Left kidney (tissue), 2 donors: ENCODE measurements around the gene STAG1. TPM values are rescaled to one million over a fixed set of nuclear protein-coding genes. Genes with fewer than 3 reads are reported as not detected.
"Not testable (repeated sequence)": the region's sequence is repeated elsewhere in the genome, so short reads cannot be mapped to it uniquely, and the experiment has no call there.

Experiments
- DNase-seq: peaks from one replicate; pipeline ENCODE4 v3.0.0-alpha.2; 2013
- polyA plus RNA-seq: library from polyadenylated mRNA; unstranded; fragments of 120-200 nt; gene quantifications from one replicate; pipeline ENCODE4 v1.2.1, GENCODE V29; 2013; ENCODE audit not compliant: insufficient read length

STAG1 gene
- polyA plus RNA-seq, 1 donor, result 59.1 TPM

DNA sequence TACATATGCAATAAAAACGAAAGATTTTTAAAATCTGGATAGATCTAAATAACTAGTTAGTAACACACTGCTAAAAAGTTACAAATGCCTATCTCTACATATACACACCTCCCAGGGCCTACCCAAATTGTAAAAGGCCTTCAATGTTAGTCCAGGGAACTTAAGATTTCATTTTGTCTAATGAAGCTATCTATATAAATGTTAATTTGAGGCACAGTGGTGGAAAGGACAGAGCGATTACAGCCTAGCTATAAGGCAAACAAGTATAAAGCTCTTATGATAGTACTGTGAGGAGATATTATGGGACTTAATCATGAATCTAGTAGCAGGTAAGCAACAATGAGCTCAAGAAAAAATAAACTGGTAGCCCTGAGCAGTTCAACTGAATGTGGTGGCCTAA, 101.7 kb downstream of the STAG1 start:
- no peak for DNase-seq

DNA sequence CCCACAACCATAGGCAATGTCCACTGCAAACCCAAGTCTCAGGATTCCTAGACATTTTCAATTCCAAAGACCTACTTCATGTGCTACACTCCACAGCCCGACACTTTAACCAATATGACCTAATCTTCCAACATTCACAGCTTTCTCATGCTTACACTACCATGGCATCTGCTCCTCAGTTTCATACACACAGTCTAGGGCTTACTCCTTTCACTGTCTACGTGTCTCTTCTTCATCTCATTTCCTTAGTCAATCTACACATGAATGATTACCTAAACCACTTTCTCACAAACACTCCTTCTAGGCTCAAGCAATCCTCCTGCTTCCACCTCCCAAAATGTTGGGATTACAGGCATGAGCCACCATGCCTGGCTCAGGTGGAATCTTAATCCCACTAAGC, 106.3 kb downstream of the STAG1 start:
- DNase-seq, result no peak

DNA sequence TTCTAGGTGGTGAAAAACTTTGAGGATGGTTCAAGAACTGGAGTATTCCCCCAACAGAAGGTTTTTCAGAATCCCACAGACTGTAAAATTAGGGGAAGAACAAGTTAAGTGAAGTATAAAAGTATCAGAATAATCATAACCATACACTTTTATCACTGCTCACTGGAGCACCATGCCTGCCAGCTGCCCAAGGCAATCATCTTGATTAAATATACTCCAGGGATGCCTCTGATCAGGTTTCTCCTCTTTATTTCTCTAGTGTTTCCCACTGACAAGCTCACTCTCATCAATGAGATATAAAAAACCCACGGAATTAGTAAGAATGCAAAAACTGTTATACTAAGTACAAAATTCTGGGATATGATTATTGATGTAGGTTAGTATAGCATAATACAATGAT, 108.0 kb downstream of the STAG1 start:
- no peak for DNase-seq

DNA sequence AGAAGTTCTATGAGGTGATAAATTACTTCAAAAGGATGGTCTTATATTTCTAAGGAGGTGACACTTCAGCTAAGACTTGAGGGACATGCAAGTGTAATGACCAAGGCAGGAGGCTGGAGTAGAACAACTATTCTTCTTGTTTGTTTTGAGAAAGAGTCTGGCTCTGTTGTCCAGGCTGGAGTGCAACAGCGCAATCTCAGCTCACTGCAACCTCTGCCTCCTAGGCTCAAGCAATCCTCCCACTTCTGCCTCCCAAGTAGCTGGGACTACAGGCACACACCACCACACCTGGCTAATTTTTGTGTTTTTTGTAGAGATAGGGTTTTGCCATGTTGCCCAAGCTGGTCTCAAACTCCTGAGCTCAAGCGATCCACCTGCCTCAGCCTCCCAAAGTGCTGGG, 108.8 kb downstream of the STAG1 start:
- not testable (repeated sequence) for DNase-seq

DNA sequence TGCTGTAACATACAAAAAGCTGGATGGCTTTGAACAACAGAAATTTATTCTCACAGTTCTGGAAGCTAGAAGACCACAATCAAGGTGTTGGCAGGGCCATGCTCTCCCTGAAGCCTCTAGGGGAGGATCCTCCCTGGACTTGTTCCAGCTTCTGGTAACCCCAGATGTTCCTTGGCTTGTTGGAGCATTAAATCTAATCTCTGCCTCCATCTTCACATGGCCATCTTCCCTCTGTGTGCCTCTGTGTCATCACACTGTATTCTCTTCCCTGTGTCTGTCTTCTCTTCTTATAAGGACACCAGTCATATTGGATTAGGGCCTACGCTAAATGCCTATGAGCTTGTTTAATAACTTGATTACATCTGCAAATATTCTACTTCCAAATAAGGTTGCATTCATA, 109.5 kb downstream of the STAG1 start:
- no peak for DNase-seq

DNA sequence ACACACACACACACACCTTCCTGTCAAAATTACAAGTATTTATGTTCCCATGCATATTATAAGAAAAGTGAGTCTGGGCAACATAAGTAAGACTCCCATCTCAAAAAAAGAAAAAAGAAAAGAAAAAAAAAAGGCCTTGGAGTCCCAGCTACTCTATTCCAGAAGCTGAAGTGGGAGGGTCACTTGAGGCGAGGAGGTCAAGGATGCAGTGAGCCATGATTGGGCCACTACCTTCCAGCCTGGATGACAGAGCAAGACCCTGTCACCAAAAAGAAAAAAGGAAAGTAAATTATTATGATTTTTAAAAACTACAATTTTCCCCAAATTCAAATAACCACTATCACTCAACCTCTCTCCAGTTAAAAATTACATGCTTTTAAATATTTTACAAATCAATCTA, 113.1 kb downstream of the STAG1 start:
- DNase-seq, result no peak

DNA sequence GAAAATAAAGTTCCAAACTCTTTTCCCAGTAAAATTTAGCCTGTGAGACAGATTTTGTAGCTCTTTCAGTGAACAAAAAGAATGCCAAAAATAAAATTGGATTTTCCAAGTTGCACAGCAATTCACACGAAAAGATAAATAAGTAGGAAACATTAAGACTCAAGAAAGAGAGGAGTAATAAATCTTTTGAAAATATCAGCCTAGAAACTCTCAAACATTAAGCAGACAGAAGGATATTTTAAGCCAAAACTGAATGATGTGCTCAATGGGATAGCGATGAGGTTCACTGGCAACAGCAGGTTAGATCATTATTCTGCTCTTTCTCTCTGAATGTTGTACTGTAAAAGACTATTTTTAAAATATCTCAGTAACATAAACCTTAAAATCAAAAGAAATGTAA, 115.0 kb downstream of the STAG1 start:
- no peak for DNase-seq

DNA sequence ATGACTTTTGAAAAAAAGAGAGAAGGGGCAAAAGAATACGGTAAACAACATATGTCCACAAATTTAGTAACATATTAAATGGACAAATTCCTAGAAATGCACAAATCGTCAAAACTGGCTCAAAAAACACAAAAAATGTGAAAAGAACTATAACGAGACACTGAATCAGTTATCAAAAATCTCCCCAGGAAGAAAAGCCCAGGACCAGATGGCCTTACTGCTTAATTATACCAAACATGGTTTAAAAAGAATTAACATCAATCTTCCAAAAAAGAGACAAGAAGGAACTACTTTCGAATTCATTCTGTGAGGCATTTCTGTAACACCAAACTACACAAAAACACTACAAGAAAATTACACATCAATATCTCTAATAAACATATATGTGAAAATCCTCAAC, 117.4 kb downstream of the STAG1 start:
- DNase-seq, result no peak

DNA sequence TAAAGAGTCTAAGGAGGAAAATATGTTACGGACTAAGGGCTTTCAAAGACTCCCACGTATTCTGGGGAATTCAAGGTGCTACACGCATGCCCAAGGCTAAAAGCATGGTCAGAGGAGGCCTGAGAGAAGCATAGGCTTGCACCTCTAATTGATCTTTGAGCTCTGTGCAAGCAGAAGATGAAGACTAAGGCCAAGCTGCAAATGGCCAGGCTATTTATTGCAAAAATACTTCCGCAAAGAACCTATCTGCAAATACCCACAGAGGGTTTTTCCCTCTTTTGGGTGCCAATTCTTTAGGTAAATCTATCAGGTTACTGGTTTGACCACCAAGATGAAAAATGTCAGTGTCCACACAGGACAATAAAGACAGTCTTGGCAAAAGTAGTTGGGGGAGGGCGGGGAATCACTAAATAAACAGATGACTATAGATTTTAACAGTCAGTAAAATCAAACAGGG, 119.5 kb downstream of the STAG1 start:
- no peak for DNase-seq

DNA sequence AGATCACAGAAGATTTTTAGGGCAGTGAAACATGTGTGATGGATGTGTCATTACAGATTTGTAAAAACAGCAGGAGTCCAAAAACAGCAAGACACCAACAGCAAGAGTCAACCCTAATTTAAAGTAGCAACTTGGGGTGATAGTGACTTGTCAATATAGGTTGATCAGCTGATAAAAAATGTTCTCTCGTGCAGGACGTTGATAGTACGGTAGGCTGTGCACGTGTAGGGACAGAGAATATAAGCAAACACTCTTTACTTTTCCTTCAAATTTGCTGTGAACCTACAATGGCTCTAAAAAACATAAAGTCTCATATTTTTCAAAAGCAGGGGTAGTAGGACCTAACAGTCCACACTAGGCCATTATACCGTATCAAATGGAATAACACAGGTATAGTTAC, 120.8 kb downstream of the STAG1 start:
- no peak for DNase-seq

DNA sequence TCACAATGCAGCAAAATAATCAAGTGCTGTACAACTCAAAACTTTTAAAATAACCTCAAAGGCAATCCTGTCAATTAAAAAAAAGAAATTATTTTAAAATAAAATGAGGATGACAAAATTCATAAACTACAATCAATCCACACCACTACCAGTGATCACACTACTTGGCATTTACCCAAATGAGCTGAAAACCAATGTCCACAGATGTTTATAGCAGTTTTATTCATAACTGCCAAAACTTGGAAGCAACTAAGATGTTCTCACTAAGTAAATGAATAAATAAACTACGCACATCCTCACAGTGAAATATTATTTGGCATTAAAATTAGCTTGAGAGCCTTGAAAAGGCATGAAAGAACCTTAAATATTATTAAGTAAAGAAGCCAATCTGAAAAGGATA, 121.3 kb downstream of the STAG1 start:
- no peak for DNase-seq

DNA sequence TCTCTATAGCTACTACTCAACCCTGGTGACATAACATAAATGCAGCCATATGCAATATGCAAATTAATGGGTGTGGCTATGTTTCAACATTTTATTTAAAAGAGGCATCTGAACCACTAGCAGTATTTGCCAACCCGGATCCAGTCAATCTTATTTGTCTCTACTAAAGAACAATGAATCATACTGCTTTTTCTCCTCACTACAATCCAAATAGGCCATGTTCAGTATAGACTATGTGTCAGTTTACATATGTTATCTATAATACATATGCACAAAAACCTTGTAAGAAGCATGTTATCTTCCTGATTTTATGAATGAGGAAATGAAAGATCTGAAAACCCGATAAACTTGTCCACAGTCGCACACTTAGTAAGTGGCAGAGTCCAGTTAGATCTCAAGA, 125.7 kb downstream of the STAG1 start:
- DNase-seq, result no peak

DNA sequence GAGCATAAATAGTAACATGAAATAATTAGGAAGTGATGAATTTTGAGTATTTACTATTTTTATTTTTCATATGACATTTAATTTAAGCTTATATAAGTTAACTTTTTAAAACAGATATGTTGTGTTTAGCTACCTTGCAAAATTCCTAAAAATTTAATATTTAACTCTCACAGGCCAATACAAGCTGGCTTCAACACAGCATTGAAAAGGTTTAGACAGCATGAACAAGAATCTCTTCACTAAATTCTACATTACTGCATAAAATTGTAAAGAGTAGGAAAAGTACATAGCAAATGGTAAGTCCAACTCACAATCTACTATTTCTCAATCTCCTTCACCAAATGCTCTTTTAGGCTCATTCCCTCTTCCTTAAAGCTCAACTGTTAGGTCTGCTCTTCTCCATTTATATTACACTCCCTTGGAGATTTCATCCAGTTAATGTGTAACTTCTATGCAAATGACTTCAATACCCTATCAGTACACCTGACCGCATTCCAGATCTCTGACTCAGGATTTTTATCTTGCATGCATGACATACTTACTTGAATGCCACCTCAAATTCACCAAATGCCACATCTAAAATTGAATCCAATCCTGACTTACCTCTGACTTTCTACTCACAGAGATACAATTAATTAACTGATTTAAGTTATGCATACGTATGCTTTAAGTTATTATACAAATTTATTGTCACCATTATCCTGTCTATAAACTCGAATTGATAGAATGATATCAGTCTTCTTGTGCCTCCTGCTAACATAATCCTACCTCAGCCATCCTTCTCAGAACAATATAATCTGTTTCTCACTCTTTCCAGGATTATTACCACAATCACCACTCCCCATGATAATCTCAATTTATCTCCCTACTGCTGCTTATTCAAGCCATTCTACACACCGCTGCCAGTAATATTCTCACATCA, 127.0 kb downstream of the STAG1 start:
- peak; percentile 74 for DNase-seq

DNA sequence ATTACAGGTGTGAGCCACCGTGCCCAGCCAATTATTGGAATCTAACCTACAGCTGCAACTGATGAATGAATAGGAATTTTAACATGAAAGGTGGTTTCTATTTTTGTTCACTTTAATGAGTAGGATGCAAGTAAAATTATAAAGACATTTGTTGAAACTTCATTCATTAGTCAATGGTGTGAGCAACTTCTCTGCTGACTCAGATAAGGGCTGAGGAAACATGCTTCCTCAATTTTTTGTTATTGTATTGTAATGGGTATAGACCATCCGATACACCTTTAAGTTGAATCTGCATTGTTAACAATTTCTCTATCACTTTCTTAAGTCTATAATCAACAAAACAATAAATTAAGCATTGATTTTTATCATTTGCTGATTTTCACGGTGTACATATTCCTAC, 127.8 kb downstream of the STAG1 start:
- DNase-seq, result no peak

DNA sequence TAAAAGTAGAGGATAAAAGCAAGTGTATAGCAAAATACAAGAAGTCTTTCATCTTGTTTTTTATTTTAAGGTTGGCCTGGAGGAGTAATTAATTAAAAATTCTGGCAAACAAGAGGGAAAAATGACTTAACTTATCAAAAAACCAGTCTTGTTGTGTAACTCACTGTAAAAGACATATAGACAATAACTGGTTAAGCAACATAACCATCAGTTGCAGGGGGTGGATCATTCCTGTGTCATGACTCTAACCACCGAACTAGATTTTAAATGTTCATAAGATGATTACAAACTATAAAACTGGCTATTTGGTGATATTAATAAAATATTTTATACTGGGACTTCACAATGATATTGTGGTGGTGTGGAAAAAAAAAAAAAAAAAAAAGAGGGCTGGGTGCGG, 130.6 kb downstream of the STAG1 start:
- DNase-seq, result no peak

DNA sequence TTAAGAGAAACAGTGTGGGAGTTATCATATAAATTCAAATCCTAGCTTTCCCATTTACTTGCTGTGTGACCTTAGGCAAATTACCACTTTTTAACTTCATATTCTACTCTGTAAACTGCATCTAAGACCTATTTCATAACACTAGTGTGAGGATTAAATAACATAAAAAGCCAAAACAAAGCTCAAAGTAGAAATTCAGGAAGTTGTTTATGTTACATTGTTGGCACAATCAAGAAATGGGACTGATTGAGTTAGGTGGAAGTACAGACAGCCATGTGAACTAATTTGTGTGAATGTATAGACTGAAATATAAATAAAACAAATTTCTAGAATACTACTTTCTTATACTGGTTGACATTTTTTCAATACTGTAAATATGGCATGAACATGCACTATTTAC, 131.7 kb downstream of the STAG1 start:
- DNase-seq, result no peak

DNA sequence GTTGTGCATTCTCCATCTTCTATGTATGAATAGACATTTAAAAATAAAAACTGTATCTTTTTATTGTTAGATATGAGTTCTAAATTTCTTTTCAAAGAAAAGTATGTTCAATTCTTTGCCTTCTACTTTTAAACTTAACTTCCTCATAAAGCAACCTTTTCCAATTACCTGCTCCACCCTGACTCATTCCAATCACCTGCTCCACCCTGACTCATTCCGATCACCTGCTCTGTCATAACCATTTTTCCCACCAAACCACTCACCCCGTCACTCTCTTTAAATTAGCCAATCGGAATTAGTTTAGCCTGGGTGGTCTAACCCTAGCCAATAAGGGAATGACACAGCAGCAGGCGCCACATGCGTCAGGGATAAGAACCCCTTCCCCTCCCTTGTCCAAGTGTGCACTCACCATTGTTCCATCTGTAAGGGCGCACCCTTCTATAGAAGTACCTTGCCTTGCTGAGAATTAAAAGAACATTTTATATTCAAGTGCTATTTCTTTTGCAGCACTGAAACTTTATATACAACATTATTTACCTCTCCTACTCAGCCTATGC, 134.1 kb downstream of the STAG1 start:
- not testable (repeated sequence) for DNase-seq

DNA sequence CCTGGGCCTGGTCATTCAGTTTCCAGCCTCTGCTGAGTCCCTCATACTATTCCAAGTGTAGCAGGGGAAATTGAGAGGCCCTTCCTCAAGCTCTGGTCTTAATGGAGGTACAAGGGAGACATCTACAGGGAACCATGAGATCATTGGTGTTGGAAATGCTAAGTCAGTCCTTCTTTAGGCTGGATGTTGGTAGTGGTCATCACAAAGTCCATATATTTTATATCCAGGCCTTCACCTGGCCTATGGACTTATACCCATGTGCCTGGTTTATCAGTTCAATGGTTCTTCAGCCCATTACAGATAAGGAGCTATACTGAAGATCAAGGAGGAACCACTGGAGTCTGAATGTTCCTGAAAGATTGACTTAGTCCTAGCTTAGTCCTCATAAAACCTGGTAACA, 135.0 kb downstream of the STAG1 start:
- no peak for DNase-seq

DNA sequence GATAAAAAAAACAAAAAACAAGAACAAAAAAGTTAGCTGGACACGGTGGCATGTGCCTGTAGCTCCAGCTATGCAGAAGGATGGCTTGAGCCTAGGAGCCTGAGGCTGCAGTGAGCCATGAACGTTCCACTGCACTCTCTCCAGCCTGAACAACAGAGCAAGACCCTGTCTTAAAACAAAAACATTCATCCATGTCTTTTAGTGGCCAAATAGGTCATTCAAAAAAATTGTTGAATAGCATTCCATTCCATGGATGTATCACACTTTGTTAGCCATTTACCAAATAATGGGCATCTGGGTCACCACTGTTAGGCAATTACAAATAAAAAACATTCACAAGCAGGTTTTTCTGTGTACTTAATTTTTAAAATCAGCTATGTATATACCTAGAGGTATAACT, 139.7 kb downstream of the STAG1 start:
- no peak for DNase-seq

DNA sequence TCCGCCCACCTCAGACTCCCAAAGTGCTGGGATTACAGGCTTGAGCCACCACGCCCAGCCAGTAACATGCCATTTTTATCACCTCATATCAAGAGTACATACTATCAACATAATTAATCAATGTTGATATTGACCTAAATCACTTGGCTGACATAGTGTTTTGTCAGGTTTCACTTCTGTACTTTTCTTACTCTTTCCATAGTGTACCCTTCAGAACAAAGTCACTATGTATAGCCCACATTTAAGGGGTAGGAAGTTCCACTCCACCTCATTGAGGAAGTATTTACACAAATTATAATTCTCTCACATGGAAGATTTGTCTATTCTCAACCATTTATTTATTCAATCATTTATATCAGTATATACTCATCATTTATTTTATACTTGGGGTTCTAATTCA, 145.2 kb downstream of the STAG1 start:
- DNase-seq, result no peak

DNA sequence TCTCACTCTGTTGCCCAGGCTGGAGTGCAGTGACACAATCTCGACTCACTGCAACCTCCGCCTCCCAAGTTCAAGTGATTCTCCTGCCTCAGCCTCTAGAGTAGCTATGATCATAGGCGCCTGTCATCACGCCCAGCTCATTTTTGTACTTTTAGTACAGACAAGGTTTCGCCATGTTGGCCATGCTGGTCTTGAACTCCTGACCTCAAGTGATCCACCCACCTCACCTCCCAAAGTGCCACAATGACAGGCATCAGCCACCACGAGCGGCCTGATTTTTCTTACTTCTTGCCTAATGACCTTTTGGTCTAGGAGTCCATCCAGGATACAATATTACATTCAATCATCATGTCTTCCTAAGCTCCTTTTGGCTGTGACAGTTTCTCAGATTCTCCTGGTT, 146.0 kb downstream of the STAG1 start:
- not testable (repeated sequence) for DNase-seq

DNA sequence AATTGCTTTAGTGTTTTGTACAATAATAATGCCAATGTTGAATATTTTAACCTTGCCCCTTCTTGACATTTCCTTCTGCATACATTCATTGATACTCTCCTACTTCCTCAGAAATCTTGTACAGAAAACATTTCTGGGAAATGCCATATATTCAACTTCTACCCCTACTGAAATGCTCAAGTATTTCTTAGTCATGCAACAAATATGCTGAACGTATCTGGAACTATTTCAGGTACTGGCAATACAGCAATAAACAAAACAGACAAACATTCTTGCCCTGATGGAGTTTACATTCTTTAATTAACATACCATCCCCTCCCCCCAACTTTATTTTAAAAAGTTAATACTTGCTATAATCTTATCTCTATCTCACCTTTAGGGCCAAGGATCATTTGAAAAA, 147.2 kb downstream of the STAG1 start:
- DNase-seq, result no peak

DNA sequence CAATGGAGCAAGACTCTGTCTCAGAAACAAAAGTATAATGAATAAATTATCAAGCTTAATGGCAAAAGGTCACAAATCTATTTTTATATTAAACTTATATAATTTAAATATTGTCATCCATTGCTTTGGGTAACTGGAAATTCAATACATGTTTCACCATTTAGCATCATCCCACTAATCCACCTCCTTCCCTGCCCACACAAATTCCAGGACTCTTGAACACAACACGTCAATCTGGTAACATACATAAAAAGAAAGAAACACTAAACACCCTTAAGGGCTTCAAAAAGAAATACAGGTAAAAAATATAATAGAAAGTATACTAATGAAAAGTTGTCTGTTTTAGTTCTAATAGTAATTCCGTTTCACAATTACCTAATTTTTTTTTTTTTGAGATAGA, 149.4 kb downstream of the STAG1 start:
- no peak for DNase-seq
